HepG2 (cell line): ENCODE measurements around the gene CWF19L2. TPM values are rescaled to one million over a fixed set of nuclear protein-coding genes. Genes with fewer than 3 reads are reported as not detected.

Source experiments
- DDIT3 ChIP-seq: sonication (generic); formaldehyde crosslinking; IDR thresholded peaks from 2 replicates; pipeline ENCODE4 v1.4.0; 2020; ENCODE audit warnings: mild to moderate bottlenecking, missing genetic modification reagents
- FOXP4 ChIP-seq: sonication (generic); formaldehyde crosslinking; IDR thresholded peaks from 2 replicates; pipeline ENCODE4 v1.4.0; 2020; ENCODE audit warnings: missing genetic modification reagents
- KAT2B ChIP-seq: fragments of 150-350 bp; IDR thresholded peaks from 2 replicates; pipeline ENCODE4 v1.6.1; 2014; ENCODE audit warnings: low read depth, low read length, borderline replicate concordance
- KAT8 ChIP-seq: IDR thresholded peaks from 2 replicates; pipeline ENCODE4 v1.6.1; 2016; ENCODE audit warnings: missing genetic modification reagents, missing compliant biosample characterization
- LCORL ChIP-seq, 2 experiments: fragments of 450-650 bp in 1 of 2; sonication (generic) in 1 of 2; formaldehyde crosslinking in 1 of 2; IDR thresholded peaks; 2 replicates each; pipeline versions ENCODE4 v1.5.0 to v1.6.1; 2017 to 2020; ENCODE audit warnings: antibody characterized with exemption in 1 of 2, missing genetic modification reagents in 1 of 2
- MED1 ChIP-seq: sonication (generic); formaldehyde crosslinking; IDR thresholded peaks from 2 replicates; pipeline ENCODE4 v1.4.0; 2020; ENCODE audit warnings: missing genetic modification reagents
- NCOR1 ChIP-seq: fragments of 200-600 bp; sonication (generic); IDR thresholded peaks from 2 replicates; pipeline ENCODE4 v1.7.0; 2017; ENCODE audit warnings: antibody characterized with exemption, low read length, borderline replicate concordance
- NR2F1 ChIP-seq, 2 experiments: fragments of 450-650 bp in 1 of 2; formaldehyde crosslinking in 1 of 2; IDR thresholded peaks; 2 replicates each; pipeline versions ENCODE4 v1.5.0 to v1.6.1; 2016 to 2020; ENCODE audit warnings: mild to moderate bottlenecking in 1 of 2, missing compliant biosample characterization in 1 of 2, missing genetic modification reagents in 1 of 2, moderate library complexity in 1 of 2
- PITX1 ChIP-seq: sonication (generic); formaldehyde crosslinking; IDR thresholded peaks from 2 replicates; pipeline ENCODE4 v1.5.1; 2020; ENCODE audit warnings: mild to moderate bottlenecking, missing genetic modification reagents
- PPARG ChIP-seq: conservative IDR thresholded peaks from 2 replicates; pipeline ENCODE4 v1.6.1; 2016; ENCODE audit warnings: missing biosample characterization, missing genetic modification reagents
- THRA ChIP-seq: sonication (generic); formaldehyde crosslinking; IDR thresholded peaks from 2 replicates; pipeline ENCODE4 v1.4.0; 2020; ENCODE audit warnings: missing genetic modification reagents, borderline replicate concordance
- ZBTB43 ChIP-seq: sonication (generic); formaldehyde crosslinking; conservative IDR thresholded peaks from 2 replicates; pipeline ENCODE4 v1.4.0; 2020; ENCODE audit warnings: missing genetic modification reagents
- ZFP1 ChIP-seq: IDR thresholded peaks from 2 replicates; pipeline ENCODE4 v1.6.1; 2016
- ZNF484 ChIP-seq: sonication (generic); formaldehyde crosslinking; IDR thresholded peaks from 2 replicates; pipeline ENCODE4 v1.5.1; 2020; ENCODE audit warnings: mild to moderate bottlenecking, low read depth, missing genetic modification reagents, borderline replicate concordance
- ZNF747 ChIP-seq: sonication (generic); formaldehyde crosslinking; IDR thresholded peaks from 2 replicates; pipeline ENCODE4 v1.8.1; 2023; ENCODE audit warnings: missing genetic modification reagents, mild to moderate bottlenecking, borderline replicate concordance
- ZNF773 ChIP-seq: sonication (generic); formaldehyde crosslinking; IDR thresholded peaks from 2 replicates; pipeline ENCODE4 v1.4.0; 2020; ENCODE audit warnings: missing genetic modification reagents, borderline replicate concordance
- ZSCAN29 ChIP-seq: sonication (generic); formaldehyde crosslinking; conservative IDR thresholded peaks from 2 replicates; pipeline ENCODE4 v1.4.0; 2020; ENCODE audit warnings: mild to moderate bottlenecking, missing genetic modification reagents
- polyA plus RNA-seq, 8 experiments: library from polyadenylated mRNA; depleted of rRNA in 3 of 8; stranded (reverse) in 7 of 8; unstranded in 1 of 8; fragments of >200 nt; fragmentation: Illumina TruSeq in 4 of 8; extraction: Trizol in 4 of 8; gene quantifications; 2 replicates each; pipeline versions ENCODE4 v1.2.1 to v1.2.3, GENCODE V29; 2011 to 2016; ENCODE audit warnings: low read depth in 4 of 8, missing spikeins in 1 of 8, mixed read lengths in 1 of 8; ENCODE audit not compliant: insufficient read depth in 1 of 8
- total RNA-seq, 5 experiments: library from RNA; depleted of rRNA; stranded (reverse); fragments of >200 nt; fragmentation: Illumina TruSeq; extraction: Trizol; gene quantifications; 2 replicates each; pipeline ENCODE4 v1.2.3, GENCODE V29; 2016; ENCODE audit warnings: low read depth in 1 of 5
- TF ChIP-seq, protein P1 (sequence below): IDR thresholded peaks from 2 replicates; pipeline ENCODE4 v1.6.1; 2016; ENCODE audit warnings: mild to moderate bottlenecking
- TF ChIP-seq, protein P2 (sequence below): sonication (generic); formaldehyde crosslinking; IDR thresholded peaks from 2 replicates; pipeline ENCODE4 v1.8.1; 2023; ENCODE audit warnings: missing genetic modification reagents, inconsistent platforms, borderline replicate concordance

CWF19L2 gene
- total and polyA plus RNA-seq, 2 of the 13 experiments (the other 11 are each of a cell fraction or from before 2014, with no cell fraction given), result 2.2 to 18.6 TPM

- TF ChIP-seq, protein P1, sequence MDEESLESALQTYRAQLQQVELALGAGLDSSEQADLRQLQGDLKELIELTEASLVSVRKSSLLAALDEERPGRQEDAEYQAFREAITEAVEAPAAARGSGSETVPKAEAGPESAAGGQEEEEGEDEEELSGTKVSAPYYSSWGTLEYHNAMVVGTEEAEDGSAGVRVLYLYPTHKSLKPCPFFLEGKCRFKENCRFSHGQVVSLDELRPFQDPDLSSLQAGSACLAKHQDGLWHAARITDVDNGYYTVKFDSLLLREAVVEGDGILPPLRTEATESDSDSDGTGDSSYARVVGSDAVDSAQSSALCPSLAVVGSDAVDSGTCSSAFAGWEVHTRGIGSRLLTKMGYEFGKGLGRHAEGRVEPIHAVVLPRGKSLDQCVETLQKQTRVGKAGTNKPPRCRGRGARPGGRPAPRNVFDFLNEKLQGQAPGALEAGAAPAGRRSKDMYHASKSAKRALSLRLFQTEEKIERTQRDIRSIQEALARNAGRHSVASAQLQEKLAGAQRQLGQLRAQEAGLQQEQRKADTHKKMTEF (CRISPR knock-in tag), result peak; percentile 88
- TF ChIP-seq NR2F1 (CRISPR knock-in tag; IDR thresholded peaks at IDR 0.05), result peak; percentile 73 to 98; a peak in 3 of 4 replicates
- no peak for TF ChIP-seq LCORL (IDR thresholded peaks at IDR 0.05)
- 0 out of 2 replicates have a peak, but pooled peaks have one; percentile 20 for TF ChIP-seq LCORL (CRISPR knock-in tag; IDR thresholded peaks at IDR 0.05)
- TF ChIP-seq DDIT3 (CRISPR knock-in tag), result no peak
- 0 out of 2 replicates have a peak, but pooled peaks have one; percentile 60 for TF ChIP-seq ZFP1 (CRISPR knock-in tag)
- no peak for TF ChIP-seq KAT2B
- peak; percentile 27; the same call in 1 of the 2 replicates for TF ChIP-seq MED1 (CRISPR knock-in tag)
- TF ChIP-seq NCOR1, result peak; percentile 90
- TF ChIP-seq KAT8 (CRISPR knock-in tag), result peak; percentile 67; the same call in 1 of the 2 replicates
- TF ChIP-seq ZSCAN29, result peak; percentile 44; the same call in 1 of the 2 replicates
- TF ChIP-seq PITX1 (CRISPR knock-in tag), result peak; percentile 95
- TF ChIP-seq PPARG (CRISPR knock-in tag), result peak; percentile 92
- TF ChIP-seq, protein P2, sequence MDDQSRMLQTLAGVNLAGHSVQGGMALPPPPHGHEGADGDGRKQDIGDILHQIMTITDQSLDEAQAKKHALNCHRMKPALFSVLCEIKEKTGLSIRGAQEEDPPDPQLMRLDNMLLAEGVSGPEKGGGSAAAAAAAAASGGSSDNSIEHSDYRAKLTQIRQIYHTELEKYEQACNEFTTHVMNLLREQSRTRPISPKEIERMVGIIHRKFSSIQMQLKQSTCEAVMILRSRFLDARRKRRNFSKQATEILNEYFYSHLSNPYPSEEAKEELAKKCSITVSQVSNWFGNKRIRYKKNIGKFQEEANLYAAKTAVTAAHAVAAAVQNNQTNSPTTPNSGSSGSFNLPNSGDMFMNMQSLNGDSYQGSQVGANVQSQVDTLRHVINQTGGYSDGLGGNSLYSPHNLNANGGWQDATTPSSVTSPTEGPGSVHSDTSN (CRISPR knock-in tag), result no peak
- TF ChIP-seq ZNF484 (CRISPR knock-in tag), result no peak
- peak; percentile 66; the same call in 1 of the 2 replicates for TF ChIP-seq THRA (CRISPR knock-in tag)
- no peak for TF ChIP-seq ZNF747 (CRISPR knock-in tag)
- peak; percentile 52; the same call in 1 of the 2 replicates for TF ChIP-seq ZBTB43
- TF ChIP-seq ZNF773 (CRISPR knock-in tag), result no peak
- peak; percentile 78 for TF ChIP-seq FOXP4 (CRISPR knock-in tag)
Observed at GRCh38 chr11:107408762-107409211, 48.8 kb downstream of the CWF19L2 start (continued).
